Large intestine (tissue), 3 donors: Measurements from ENCODE around the gene DDX46. TPM values are rescaled to one million over a fixed set of nuclear protein-coding genes. Genes with fewer than 3 reads are reported as not detected.
"Not testable (repeated sequence)": the region's sequence is repeated elsewhere in the genome, so short reads cannot be mapped to it uniquely, and the experiment has no call there.

ENCODE experiments used
- DNase-seq, 2 donors: peaks; one replicate each; pipeline versions ENCODE4 v3.0.0 to v3.0.0-alpha.2; 2013
- H3K27ac ChIP-seq: one replicate; pipeline ENCODE4 v1.5.1; 2013; ENCODE audit warnings: low read length
- H3K27me3 ChIP-seq: 2 replicates; pipeline ENCODE4 v1.6.1; 2013; ENCODE audit warnings: low read length; ENCODE audit not compliant: control insufficient read depth, insufficient read depth
- H3K36me3 ChIP-seq: 2 replicates; pipeline ENCODE4 v1.6.1; 2013; ENCODE audit warnings: low read length; ENCODE audit not compliant: control insufficient read depth, insufficient read depth
- H3K4me1 ChIP-seq: one replicate; pipeline ENCODE4 v1.6.1; 2013; ENCODE audit warnings: low read length; ENCODE audit not compliant: control insufficient read depth, insufficient read depth
- H3K4me3 ChIP-seq: one replicate; pipeline ENCODE4 v1.5.1; 2013; ENCODE audit warnings: low read length
- H3K9me3 ChIP-seq: one replicate; pipeline ENCODE4 v1.6.1; 2013; ENCODE audit warnings: mild to moderate bottlenecking, low read depth, low read length, moderate library complexity; ENCODE audit not compliant: control insufficient read depth
- WGBS: methylation state at CpG from one replicate; pipeline ENCODE4 v1.1.5; 2013; ENCODE audit warnings: low lambda C conversion rate; ENCODE audit not compliant: insufficient coverage; 5-methylcytosine and 5-hydroxymethylcytosine counted together
- polyA plus RNA-seq: library from polyadenylated mRNA; unstranded; fragments of 120-200 nt; gene quantifications from one replicate; pipeline ENCODE4 v1.2.1, GENCODE V29; 2013

Gene DDX46
- polyA plus RNA-seq, 1 donor: 57.8 TPM

DNA sequence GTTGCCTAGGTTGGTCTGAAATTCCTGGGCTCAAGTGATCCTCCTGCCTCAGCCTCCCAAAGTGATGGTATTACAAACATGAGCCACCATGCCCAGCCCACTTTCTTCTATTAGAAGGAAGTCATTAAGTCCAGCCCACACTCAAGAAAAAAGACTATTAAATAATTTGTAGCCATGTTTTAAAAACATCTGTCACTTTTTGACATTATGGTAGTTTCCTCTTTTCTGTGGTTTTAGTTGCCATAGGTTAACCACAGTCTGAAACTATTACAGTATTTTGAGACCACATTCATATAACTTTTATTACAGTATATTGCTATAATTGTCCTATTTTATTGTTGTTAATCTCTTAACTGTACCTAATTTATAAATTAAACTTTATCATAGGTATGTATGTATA is 55.2 kb downstream of the DDX46 start:
- no peaks in the 10 kb centered on the region for H3K4me1 ChIP-seq
- no peaks in the 10 kb centered on the region for H3K27me3 ChIP-seq
- no peak for DNase-seq
- no peaks in the 10 kb centered on the region for H3K9me3 ChIP-seq
- H3K4me3 ChIP-seq: no peak overlapping the region
- peaks cover 50% of the 10 kb centered on the region for H3K36me3 ChIP-seq
- no peak overlapping the region for H3K27ac ChIP-seq

DNA sequence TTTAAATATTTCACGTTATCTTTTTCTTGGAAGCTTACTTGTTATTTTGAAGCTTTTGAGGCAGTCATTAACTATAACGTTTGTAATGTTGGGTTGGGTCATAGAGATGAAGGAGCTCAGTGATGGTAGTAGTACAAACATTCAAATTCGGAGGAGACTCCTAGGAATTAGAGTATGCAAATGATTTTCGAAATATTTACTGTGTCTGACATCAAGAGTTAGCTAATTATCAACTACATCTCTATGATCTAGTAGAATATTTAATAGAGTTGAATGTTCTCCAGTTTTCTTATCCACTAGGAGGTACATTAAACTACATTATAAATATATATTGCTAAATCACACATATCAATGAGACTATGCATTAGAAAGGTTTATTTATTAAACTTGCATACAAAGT is 58.4 kb downstream of the DDX46 start:
- 100% methylated on average over 1 of the region's 4 CpGs for WGBS
- H3K9me3 ChIP-seq: no peaks in the 10 kb centered on the region
- H3K27me3 ChIP-seq: no peaks in the 10 kb centered on the region
- no peak overlapping the region for H3K27ac ChIP-seq
- peaks cover 59% of the 10 kb centered on the region for H3K36me3 ChIP-seq
- no peak overlapping the region for H3K4me3 ChIP-seq
- H3K4me1 ChIP-seq: no peaks in the 10 kb centered on the region
- DNase-seq: no peak

DNA sequence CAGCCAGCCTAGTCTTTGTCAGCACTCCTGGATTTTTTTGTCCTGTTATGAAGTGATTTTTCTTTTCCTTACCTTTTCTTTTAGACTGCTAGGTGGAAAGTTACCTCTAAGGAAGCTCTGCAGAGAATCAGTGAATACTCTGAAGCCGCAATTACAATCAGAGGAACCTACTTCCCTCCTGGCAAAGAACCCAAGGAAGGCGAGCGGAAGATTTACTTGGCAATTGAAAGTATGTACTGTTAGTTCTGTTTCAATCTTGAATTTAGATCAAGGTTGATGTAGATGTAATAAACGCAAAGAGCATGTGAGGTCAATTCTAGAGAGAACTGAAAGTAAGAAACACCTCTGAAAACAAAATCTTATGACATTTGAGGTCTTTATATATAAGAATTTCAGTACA is 60.2 kb downstream of the DDX46 start:
- 94% methylated on average over 3 of the region's 4 CpGs for WGBS
- DNase-seq: no peak
- H3K36me3 ChIP-seq: peaks cover 57% of the 10 kb centered on the region
- no peak overlapping the region for H3K4me3 ChIP-seq
- no peak overlapping the region for H3K27ac ChIP-seq
- no peaks in the 10 kb centered on the region for H3K4me1 ChIP-seq
- no peaks in the 10 kb centered on the region for H3K27me3 ChIP-seq
- no peaks in the 10 kb centered on the region for H3K9me3 ChIP-seq

DNA sequence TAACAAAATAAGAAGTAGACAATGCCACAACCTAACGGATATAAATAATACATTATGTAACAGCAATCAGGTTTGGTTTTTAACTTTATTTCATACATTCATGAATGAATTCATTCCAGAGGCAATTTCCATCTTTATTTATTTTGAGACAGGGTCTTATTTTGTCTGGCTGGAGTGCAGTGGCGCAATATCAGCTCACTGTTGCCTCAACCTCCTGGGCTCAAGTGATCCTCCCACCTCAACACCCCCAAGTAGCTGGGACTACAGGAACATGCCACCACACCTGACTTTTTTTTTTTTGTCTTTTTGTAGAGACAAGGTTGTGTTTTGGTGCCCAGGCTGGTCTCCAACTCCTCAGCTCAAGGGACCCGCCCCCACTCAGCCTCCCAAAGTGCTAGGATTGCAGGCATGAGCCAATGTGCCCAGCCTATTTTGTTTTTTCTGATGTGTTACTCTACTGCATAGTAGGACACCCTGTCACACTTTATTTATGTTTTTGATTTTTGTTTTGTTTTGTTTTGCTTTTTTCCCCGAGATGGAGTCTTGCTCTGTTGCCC is 60.9 kb downstream of the DDX46 start:
- Histone ChIP-seq H3K36me3 (peaks cover 58% of the 10 kb centered on the region), H3K4me3 (no peak overlapping the region), H3K27ac (no peak overlapping the region), H3K9me3 (no peaks in the 10 kb centered on the region), H3K27me3 (no peaks in the 10 kb centered on the region), H3K4me1 (no peaks in the 10 kb centered on the region)
- WGBS: 100% methylated on average over 1 of the region's 4 CpGs
- no peak for DNase-seq

DNA sequence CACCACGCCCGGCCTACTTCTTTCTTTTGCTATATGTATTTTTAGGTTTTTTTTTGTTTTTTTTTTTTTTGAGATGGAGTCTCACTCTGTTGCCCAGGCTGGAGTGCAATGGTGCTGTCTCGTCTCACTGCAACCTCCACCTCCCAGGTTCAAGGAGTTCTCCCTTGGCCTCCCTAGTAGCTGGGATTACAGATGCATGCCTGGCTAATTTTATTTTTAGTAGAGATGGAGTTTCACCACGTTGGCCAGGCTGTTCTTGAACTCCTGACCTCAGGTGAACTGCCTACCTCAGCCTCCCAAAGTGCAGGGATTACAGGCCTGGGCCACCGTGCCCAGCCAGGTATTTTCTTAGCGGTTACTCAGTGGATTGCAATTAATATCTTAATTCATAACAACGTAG is 63.3 kb downstream of the DDX46 start:
- no peak for DNase-seq
- no peaks in the 10 kb centered on the region for H3K9me3 ChIP-seq
- peaks cover 48% of the 10 kb centered on the region for H3K36me3 ChIP-seq
- H3K4me3 ChIP-seq: no peak overlapping the region
- H3K4me1 ChIP-seq: no peaks in the 10 kb centered on the region
- no peak overlapping the region for H3K27ac ChIP-seq
- no peaks in the 10 kb centered on the region for H3K27me3 ChIP-seq
- 100% methylated on average over 1 of the region's 7 CpGs for WGBS

DNA sequence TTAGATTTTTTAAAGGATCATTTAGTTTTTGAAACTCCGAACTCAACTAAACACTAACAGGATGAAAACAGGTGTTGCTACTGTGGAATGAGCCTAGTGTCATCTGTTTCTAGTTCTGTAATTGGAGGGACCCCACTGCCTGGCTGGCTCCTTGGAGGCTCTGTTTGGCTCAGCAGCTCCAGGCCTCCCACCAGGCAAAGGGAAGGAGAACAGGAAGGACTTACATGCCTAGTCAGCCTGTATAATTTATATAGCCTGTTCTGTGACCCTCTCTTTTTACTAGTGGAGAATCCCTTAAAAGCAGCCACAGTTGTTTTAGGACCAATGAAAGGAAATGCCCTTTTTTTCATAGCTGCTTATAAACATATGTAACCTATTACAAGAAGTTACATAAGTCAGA is 66.1 kb downstream of the DDX46 start:
- DNase-seq: no peak
- Histone ChIP-seq H3K27me3 (no peaks in the 10 kb centered on the region), H3K9me3 (no peaks in the 10 kb centered on the region), H3K27ac (no peak overlapping the region), H3K36me3 (peaks cover 37% of the 10 kb centered on the region), H3K4me1 (no peaks in the 10 kb centered on the region), H3K4me3 (no peak overlapping the region)
- WGBS: no CpG with 5 or more reads among the region's 1 CpG

DNA sequence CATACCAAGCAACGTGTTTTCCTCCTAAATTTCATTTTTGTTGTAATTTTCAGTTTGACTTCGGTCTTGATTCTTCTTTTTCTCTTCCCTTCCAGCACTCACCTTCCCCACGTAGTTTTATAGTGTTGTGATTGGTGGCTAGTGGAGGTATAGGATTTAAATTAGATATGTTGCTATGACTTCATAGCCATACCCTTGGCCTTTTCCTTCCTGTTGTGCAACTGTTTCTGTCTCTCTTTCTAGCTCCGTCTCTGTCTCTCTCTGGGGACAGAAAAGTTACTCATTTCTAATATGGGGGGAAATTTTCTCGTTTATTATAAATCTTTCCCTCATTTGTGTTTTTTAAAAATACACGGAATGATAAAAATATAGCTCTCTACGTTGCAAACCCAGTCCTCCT is 66.6 kb downstream of the DDX46 start:
- H3K4me1 ChIP-seq: no peaks in the 10 kb centered on the region
- H3K4me3 ChIP-seq: no peak overlapping the region
- no peak overlapping the region for H3K27ac ChIP-seq
- WGBS: 91% methylated on average over 6 of the region's 7 CpGs
- peaks cover 33% of the 10 kb centered on the region for H3K36me3 ChIP-seq
- H3K27me3 ChIP-seq: no peaks in the 10 kb centered on the region
- no peak for DNase-seq
- H3K9me3 ChIP-seq: no peaks in the 10 kb centered on the region

DNA sequence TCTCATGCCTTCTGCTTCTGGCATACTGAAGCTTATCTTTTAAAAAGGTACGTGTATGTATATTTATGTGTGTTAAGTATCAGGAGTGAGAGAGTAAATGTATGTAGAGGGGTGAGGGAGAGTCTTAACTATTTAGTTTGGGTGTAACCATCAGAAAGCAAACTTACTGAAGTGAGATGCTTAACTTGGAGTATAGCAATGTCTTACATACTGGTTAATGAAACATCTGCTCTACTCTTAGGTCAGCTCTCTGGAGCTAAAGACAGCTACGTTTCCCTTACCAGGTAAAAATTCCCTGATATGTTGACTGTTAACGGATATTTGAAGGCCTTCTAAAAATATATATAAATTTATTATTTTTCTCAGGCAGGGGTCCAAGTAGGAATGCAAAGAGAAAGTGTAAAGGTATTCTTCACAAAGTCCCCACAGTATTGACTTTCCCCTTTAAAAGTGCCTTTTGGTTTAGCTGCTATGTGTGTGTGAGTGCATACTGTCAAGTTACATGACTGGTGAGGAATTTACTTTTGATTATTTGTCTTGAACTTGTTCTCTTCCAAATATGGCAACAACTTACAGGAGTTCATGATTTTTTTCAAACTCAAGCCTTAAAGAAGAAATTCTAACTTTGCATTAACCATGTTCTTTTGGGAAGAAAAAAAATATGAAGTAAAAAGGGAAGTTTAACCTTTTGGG is 74.9 kb downstream of the DDX46 start:
- H3K9me3 ChIP-seq: no peaks in the 10 kb centered on the region
- H3K4me1 ChIP-seq: no peaks in the 10 kb centered on the region
- DNase-seq: no peak
- peaks cover 27% of the 10 kb centered on the region for H3K36me3 ChIP-seq
- WGBS: no CpG with 5 or more reads among the region's 3 CpGs
- no peak overlapping the region for H3K4me3 ChIP-seq
- no peak overlapping the region for H3K27ac ChIP-seq
- no peaks in the 10 kb centered on the region for H3K27me3 ChIP-seq

DNA sequence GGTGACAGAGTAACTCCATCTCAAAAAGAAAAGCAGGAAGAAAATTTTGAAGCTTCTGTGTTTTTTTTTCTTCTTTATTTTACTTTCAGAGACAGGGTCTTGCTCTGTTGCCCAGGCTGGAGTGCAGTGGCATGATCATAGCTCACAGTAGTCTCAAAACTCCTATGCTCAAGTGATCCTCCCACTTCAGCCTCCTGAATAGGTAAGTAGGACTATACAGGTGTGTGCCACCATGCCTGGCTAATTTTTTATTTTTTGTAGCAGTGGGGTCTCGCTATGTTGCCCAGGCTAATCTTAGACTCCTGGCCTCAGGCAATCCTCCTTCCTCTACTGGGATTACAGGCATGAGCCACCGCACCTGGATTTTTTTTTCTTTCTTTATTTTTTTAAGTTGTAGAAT is 77.0 kb downstream of the DDX46 start:
- H3K4me1 ChIP-seq: no peaks in the 10 kb centered on the region
- H3K27ac ChIP-seq: no peak overlapping the region
- no peaks in the 10 kb centered on the region for H3K27me3 ChIP-seq
- H3K4me3 ChIP-seq: no peak overlapping the region
- H3K9me3 ChIP-seq: no peaks in the 10 kb centered on the region
- 100% methylated on average over 1 of the region's 2 CpGs for WGBS
- DNase-seq: no peak
- H3K36me3 ChIP-seq: peaks cover 37% of the 10 kb centered on the region

DNA sequence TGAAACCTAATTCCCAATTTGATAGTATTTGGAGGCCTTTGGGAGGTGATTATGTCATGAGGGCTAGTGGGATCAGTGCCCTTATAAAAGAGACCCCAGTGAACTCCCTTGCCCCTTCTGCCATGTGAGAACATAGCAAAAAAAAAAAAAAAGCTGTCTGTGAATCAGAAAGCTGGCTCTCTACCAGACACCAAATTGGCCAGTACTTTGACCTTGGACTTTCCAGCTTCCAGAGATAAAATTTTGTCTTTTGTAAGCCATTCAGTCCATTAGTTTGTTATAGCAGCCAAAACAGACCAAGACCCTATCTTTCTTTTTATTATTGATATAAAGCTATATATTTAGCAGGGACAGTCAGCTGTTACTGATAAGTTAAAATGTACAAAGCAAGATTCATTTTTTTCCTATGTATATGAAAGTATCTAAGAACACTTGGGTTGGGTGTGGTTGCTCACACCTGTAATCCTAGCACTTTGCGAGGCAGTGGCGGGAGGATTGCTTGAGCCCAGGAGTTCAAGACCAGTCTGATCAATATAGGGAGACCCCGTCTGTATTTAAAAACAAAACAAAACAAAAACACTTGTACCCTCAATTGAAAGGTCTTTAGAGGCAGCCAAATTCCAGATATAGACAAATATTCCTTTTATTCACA is 79.1 kb downstream of the DDX46 start:
- Histone ChIP-seq H3K9me3 (no peaks in the 10 kb centered on the region), H3K36me3 (peaks cover 38% of the 10 kb centered on the region), H3K4me3 (no peak overlapping the region), H3K27ac (no peak overlapping the region), H3K27me3 (no peaks in the 10 kb centered on the region), H3K4me1 (no peaks in the 10 kb centered on the region)
- no CpG with 5 or more reads among the region's 3 CpGs for WGBS
- DNase-seq: peak in 1 of 2 donors; percentile 17

DNA sequence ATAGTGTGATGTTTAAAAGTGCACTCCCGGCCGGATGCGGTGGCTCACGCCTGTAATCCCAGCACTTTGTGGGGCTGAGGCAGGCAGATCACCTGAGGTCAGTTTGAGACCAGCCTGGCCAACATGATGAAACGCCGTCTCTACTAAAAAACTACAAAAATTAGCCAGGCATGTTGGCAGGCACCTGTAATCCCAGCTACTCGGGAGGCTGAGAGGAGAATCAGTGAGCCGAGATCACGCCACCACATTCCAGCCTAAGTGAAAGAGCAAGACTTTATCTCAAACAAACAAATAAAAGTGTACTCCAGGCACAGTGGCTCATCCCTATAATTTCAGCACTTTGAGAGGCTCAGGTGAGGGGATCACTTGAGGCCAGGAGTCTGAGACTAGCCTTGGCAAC is 79.8 kb downstream of the DDX46 start:
- not testable (repeated sequence) for DNase-seq, H3K4me3 ChIP-seq, H3K9me3 ChIP-seq, H3K4me1 ChIP-seq, H3K27me3 ChIP-seq, H3K27ac ChIP-seq
- no CpG with 5 or more reads among the region's 9 CpGs for WGBS
- H3K36me3 ChIP-seq: peaks cover 35% of the 10 kb centered on the region
